ENCODE data around the gene MYPOP.
A peak's percentile ranks its signal among the peaks of the same experiment; 100 is the strongest.

Gene MYPOP

GRCh38 chr19:45847663-45848062 is 54.8 kb downstream of the MYPOP start:
- no peak overlapping the region for H2BK120ac ChIP-seq (ENCODE audit: low read depth, low read length)
- H3K36me3 ChIP-seq (replicated peaks in 1 of 2; ENCODE audit: control insufficient read depth in 2 of 2, insufficient read depth in 2 of 2, low read length in 2 of 2), result peaks cover 59 to 98% of the 10 kb centered on the region in 2 donors
- H4K91ac ChIP-seq (ENCODE audit: low read depth, low read length, poor library complexity), result no peak overlapping the region
- peaks cover 2% of the 10 kb centered on the region for H3K79me1 ChIP-seq (ENCODE audit: low read depth, low read length)
- no peak overlapping the region for H3K27ac ChIP-seq (replicated peaks; ENCODE audit: low read length)
- H3K9ac ChIP-seq (ENCODE audit: low read depth, low read length, poor library complexity), result no peak overlapping the region
- no peak overlapping the region for H2BK12ac ChIP-seq (ENCODE audit: low read length)
- no peak overlapping the region for H3K18ac ChIP-seq (ENCODE audit: low read length)
- no peak for DNase-seq (ENCODE audit: low spot score)
- H2BK5ac ChIP-seq (ENCODE audit: low read length), result no peak overlapping the region
- no peak overlapping the region for H3K14ac ChIP-seq (ENCODE audit: low read length)
- H3K4me2 ChIP-seq (ENCODE audit: insufficient read depth, low read length, poor library complexity, severe bottlenecking), result no peak overlapping the region
- H3K4ac ChIP-seq (ENCODE audit: low read length), result no peak overlapping the region
- no peak overlapping the region for H4K8ac ChIP-seq (ENCODE audit: low read depth, low read length)
- peaks cover 0 to 3% of the 10 kb centered on the region in 2 donors for H3K9me3 ChIP-seq (replicated peaks in 1 of 2; ENCODE audit: control insufficient read depth in 2 of 2, insufficient read depth in 1 of 2, low read depth in 1 of 2, low read length in 2 of 2)
- H2AK5ac ChIP-seq (ENCODE audit: low read depth, low read length), result no peak overlapping the region
- no peaks in the 10 kb centered on the region for H3K27me3 ChIP-seq (ENCODE audit: control insufficient read depth in 3 of 3, insufficient read depth in 3 of 3, low read depth in 1 of 3, low read length in 3 of 3)
- H2BK15ac ChIP-seq (ENCODE audit: low read length), result no peak overlapping the region
- no peaks in the 10 kb centered on the region for H3K4me1 ChIP-seq (ENCODE audit: control insufficient read depth in 2 of 2, insufficient read depth in 1 of 2, low read depth in 1 of 2, low read length in 2 of 2)
- H3K4me3 ChIP-seq (ENCODE audit: low read length in 2 of 2), result no peak overlapping the region
- H3K23ac ChIP-seq (ENCODE audit: low read depth, low read length, poor library complexity), result no peak overlapping the region
- no peak overlapping the region for H2AFZ ChIP-seq (ENCODE audit: low read length)
- no CpG with 5 or more reads among the region's 13 CpGs for WGBS, 2 donors (ENCODE audit: extremely low coverage in 2 of 2, insufficient read length in 2 of 2, insufficient replicate concordance in 1 of 2)

DNA sequence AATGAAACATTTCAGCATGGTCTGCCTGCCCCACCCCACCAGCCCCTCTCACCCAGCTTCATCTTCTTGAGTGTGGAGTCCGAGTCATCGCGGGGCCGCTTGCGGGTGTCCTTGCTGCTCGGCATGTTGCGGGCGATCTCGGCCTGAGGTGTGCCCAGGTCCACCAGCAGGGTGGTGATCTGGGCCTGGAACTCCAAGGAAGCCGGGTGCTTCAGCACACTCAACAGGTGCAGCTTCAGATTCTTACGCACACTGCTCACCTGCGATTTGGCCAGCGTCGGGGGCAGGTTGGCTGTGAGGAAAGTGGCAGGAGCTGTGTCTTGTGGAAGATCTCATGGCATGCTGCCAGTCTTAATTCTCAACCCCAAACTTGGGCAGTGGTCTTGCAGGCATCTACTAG is 60.2 kb downstream of the MYPOP start:
- no peak overlapping the region for H3K23ac ChIP-seq (ENCODE audit: low read depth, low read length, poor library complexity)
- no peak overlapping the region for H3K27ac ChIP-seq (replicated peaks; ENCODE audit: low read length)
- H2BK12ac ChIP-seq (ENCODE audit: low read length), result no peak overlapping the region
- H2BK5ac ChIP-seq (ENCODE audit: low read length), result peak overlapping the region; percentile 82
- H3K79me1 ChIP-seq (ENCODE audit: low read depth, low read length), result peaks cover 3% of the 10 kb centered on the region
- no peak overlapping the region for H3K4ac ChIP-seq (ENCODE audit: low read length)
- peak overlapping the region; percentile 21 for H3K9ac ChIP-seq (ENCODE audit: low read depth, low read length, poor library complexity)
- H3K18ac ChIP-seq (ENCODE audit: low read length), result no peak overlapping the region
- peak overlapping the region; percentile 64 for H4K91ac ChIP-seq (ENCODE audit: low read depth, low read length, poor library complexity)
- H3K9me3 ChIP-seq (replicated peaks in 1 of 2; ENCODE audit: control insufficient read depth in 2 of 2, insufficient read depth in 1 of 2, low read depth in 1 of 2, low read length in 2 of 2), result peaks cover 7 to 12% of the 10 kb centered on the region in 2 donors
- H3K4me3 ChIP-seq (ENCODE audit: low read length in 2 of 2), result peak overlapping the region in 1 of 2 donors; percentile 22
- peaks cover 51 to 96% of the 10 kb centered on the region in 2 donors for H3K36me3 ChIP-seq (replicated peaks in 1 of 2; ENCODE audit: control insufficient read depth in 2 of 2, insufficient read depth in 2 of 2, low read length in 2 of 2)
- H2AFZ ChIP-seq (ENCODE audit: low read length), result no peak overlapping the region
- H3K4me1 ChIP-seq (ENCODE audit: control insufficient read depth in 2 of 2, insufficient read depth in 1 of 2, low read depth in 1 of 2, low read length in 2 of 2), result no peaks in the 10 kb centered on the region
- H3K27me3 ChIP-seq (ENCODE audit: control insufficient read depth in 3 of 3, insufficient read depth in 3 of 3, low read depth in 1 of 3, low read length in 3 of 3), result no peaks in the 10 kb centered on the region
- H3K4me2 ChIP-seq (ENCODE audit: insufficient read depth, low read length, poor library complexity, severe bottlenecking), result no peak overlapping the region
- no peak overlapping the region for H3K14ac ChIP-seq (ENCODE audit: low read length)
- WGBS, 2 donors (ENCODE audit: extremely low coverage in 2 of 2, insufficient read length in 2 of 2, insufficient replicate concordance in 1 of 2), result no CpG with 5 or more reads among the region's 14 CpGs
- no peak overlapping the region for H2BK15ac ChIP-seq (ENCODE audit: low read length)
- no peak overlapping the region for H4K8ac ChIP-seq (ENCODE audit: low read depth, low read length)
- H2BK120ac ChIP-seq (ENCODE audit: low read depth, low read length), result no peak overlapping the region
- H2AK5ac ChIP-seq (ENCODE audit: low read depth, low read length), result no peak overlapping the region
- DNase-seq (ENCODE audit: low spot score), result no peak

All from neuronal stem cell (in vitro differentiated cells).